Central memory CD4-positive, alpha-beta T cell (primary cell): ENCODE results near the gene SPATA16.
"Not testable (repeated sequence)": the region's sequence is repeated elsewhere in the genome, so short reads cannot be mapped to it uniquely, and the experiment has no call there.

Source experiments
- DNase-seq: peaks from one replicate; pipeline ENCODE4 v3.0.0; 2022

The SPATA16 gene

GRCh38 chr3:173001622-173002021 is 139.4 kb downstream of the SPATA16 start:
- no peak for DNase-seq

GRCh38 chr3:173000553-173000952 is 140.5 kb downstream of the SPATA16 start:
- DNase-seq: no peak

DNA sequence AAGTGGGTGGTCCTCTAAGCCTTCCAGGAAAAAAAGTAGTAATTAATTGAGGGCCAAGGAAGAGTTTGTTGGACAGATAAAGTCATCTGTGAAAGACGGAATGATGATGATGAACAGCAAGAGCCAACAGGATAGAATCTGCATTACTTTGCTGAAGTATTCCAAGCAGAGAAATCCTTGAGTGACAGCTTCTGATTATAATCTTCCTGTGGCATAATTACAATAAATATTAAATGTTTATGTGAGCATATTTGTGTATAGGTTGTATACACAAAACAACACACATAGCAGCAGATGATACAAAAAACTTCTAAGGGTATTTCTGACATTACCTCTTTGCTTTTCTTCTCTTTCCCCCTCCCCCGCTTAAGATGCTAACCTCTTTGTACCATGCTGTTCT is 147.6 kb downstream of the SPATA16 start:
- no peak for DNase-seq

DNA sequence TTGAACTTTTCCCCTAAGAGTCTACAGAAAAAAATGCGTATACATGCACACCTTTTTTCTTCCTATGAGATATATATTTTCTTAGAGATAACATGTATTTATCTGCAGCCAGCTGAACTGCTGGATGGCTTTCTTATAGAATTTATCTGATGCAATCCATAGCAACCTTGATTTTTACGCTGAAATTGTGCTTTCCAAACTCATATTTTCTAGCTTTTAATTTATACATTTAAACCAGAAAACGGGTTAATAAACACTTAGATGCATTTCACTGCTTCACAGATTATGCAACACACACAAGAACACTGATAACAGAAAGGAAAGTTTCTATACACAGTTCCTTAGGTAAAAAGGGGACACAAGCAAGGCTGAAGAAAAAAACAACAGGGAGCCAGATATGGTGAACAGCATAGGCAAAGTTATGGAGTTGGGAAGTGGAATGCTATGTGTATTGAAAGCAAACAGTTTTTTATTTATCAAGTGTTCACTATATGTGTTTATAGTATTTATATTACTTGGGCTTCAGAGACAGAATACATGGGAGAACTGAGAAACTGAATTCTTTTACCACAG is 149.5 kb downstream of the SPATA16 start:
- no peak for DNase-seq

GRCh38 chr3:172989373-172989772 is 151.7 kb downstream of the SPATA16 start:
- no peak for DNase-seq

- DNase-seq: no peak
Measured at GRCh38 chr3:172987273-172987672, 153.8 kb downstream of the SPATA16 start.

GRCh38 chr3:172984914-172985313 is 156.1 kb downstream of the SPATA16 start:
- DNase-seq: no peak

DNA sequence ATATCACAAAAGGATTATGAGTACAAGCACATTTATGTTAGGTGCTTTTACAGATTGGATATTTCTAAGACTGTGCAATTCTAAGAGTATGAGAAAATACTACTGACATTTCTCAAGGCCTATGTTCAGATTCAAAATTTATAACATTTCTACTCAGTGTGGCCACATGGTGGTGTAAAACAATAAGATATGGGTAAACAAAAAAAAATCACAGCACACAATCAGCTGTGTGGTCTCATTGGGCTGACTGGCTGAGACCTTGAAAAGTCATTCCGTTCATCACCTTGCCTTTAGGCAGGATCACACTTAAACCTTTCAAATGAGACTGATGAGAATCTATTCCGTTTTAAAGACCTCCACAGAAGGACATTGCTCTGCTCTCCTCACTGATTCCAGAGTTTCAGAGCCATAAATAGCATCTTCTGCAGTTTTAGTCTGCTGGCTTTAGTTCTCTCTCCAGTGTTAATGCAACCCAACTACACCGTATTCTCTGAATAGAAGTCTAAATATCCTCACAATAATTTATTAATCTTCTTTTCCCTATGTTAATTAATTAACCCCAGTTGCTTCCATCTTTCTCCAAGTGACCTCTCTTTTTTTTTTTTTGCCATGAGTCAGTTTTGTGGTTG is 158.2 kb downstream of the SPATA16 start:
- no peak for DNase-seq

GRCh38 chr3:172981407-172981983 is 159.5 kb downstream of the SPATA16 start:
- DNase-seq: no peak

GRCh38 chr3:172980849-172981248 is 160.2 kb downstream of the SPATA16 start:
- no peak for DNase-seq

DNA sequence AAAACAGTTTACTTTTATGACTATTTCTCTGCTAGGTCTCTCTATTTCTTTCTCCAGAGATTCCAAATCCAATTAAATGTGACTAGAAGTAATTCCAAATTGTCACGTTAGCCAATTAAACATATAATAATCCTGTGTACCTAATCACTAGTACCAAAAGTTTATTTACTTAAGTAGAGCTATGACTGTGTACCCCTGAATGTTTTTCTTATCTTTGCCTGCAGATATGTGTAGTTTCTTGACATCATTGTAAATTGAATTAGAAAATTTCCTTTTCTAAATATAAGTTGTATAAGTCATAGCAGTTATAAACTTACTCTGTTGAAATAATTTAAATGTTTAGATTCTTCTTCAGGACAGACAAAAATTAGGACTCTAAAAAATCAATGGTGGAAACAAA is 163.3 kb downstream of the SPATA16 start:
- no peak for DNase-seq

- DNase-seq: no peak
Measured at GRCh38 chr3:172974969-172975368, 166.1 kb downstream of the SPATA16 start.

GRCh38 chr3:172973799-172974198 is 167.2 kb downstream of the SPATA16 start:
- DNase-seq: no peak

DNA sequence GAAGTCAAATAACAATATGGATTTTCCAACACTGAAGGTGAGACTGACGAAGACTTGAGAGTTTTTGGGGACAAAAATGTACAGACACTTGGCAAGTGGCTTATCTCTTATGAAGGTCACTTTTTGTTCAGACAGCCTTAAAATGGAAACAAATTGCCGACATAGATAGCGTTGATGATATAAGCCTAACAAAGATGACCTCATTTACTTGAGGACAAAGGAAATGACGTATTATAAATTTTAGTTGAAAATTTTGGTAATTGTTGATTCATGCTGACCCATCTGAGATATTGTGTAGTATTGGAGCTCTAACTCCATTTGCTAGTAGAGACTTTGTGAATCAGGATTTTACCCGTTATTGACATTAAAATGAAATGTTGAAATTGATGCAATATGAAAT is 168.3 kb downstream of the SPATA16 start:
- DNase-seq: no peak

- no peak for DNase-seq
Measured at GRCh38 chr3:172972067-172972466, 169.0 kb downstream of the SPATA16 start.

- DNase-seq: no peak
Measured at GRCh38 chr3:172968646-172969045, 172.4 kb downstream of the SPATA16 start.

GRCh38 chr3:172965256-172965655 is 175.8 kb downstream of the SPATA16 start:
- DNase-seq: no peak

- DNase-seq: not testable (repeated sequence)
Measured at GRCh38 chr3:172960626-172961182, 180.3 kb downstream of the SPATA16 start.

DNA sequence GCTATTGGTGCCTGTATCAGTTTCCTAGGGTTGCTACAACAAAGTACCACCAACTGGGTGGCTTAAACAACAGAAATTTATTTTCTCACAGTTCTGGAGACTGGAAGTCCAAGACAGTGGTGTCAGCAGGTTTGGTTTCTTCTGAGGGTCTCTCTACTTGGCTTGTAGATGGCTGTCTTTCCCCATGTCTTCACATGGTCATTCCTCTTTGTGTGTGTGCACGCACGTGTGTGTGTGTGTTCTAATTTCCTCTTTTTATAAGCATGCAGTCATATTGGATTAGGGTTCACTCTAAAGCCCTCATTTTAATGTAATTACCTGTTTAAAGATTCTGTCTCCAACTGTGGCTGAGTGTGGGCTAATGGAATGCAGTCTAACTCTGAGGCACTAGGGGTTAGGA is 182.5 kb downstream of the SPATA16 start:
- DNase-seq: no peak

- no peak for DNase-seq
Measured at GRCh38 chr3:172953571-172953970, 187.5 kb downstream of the SPATA16 start.

DNA sequence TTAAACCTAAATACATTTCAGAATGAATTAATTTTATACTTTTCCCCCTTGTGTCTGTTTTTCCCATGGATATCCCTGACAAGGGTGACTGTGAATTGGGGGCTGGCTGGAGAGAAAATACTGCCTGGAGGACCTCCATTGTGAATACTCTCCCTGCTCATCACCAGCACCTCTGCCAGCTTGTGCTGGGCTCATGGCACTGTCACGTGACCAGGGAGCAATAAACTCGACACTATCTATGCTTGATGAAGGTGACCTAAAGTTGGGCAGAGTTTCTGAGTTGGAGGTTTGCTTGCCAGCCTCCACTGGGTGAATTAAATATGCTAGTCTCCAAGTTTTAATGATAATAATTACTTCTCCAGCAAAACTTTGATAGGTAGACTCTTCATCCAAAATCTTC is 189.5 kb downstream of the SPATA16 start:
- DNase-seq: no peak

GRCh38 chr3:172946061-172946460 is 195.0 kb downstream of the SPATA16 start:
- no peak for DNase-seq

DNA sequence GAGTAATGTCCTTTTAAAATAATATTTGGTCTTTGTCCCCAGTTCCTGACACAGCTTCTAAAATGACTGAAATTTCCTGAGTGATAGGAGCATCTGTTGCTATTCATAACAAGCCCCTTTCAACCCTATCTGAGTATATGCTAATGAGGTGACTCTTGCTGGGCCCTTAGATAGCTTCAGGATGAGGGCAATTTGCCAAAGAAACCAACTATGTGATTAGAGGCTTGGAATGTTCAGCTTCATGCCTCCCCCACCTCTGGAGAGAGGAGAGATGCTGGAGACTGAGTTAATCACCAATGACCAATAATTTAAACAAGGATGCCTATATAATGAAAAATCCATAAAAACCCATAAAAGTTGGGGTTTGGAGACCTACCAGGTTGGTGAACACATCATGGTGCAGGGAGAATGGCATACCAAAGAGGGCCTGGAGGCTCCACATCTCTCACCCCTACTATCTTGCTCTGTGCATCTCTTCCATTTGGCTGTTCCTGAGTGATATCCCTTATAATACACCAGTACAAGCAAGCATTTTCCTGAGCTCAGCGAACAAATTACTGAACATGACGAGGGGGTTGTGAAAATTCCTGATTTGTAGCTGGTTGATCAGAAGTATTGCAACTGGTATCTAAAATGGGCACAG is 201.3 kb downstream of the SPATA16 start:
- no peak for DNase-seq

- DNase-seq: no peak
Measured at GRCh38 chr3:172938788-172939187, 202.2 kb downstream of the SPATA16 start.
